Esophagus squamous epithelium (tissue), 5 donors: ENCODE data around the gene RAB23. TPM values are rescaled to one million over a fixed set of nuclear protein-coding genes. Genes with fewer than 3 reads are reported as not detected.
A peak's percentile ranks its signal among the peaks of the same experiment; 100 is the strongest.

ENCODE experiments used
- DNase-seq: peaks from one replicate; lab custom pipeline; 2025; lab: John Stamatoyannopoulos, UW
- H3K27ac ChIP-seq, 4 donors: fragments of 200-600 bp; sonication (generic); one replicate each; pipeline ENCODE4 v1.5.1; 2016 to 2019; ENCODE audit warnings: mild to moderate bottlenecking in 1 of 4
- H3K27me3 ChIP-seq, 4 donors: fragments of 200-600 bp; sonication (generic); 1 replicate in 3 of 4; 2 replicates in 1 of 4; pipeline versions ENCODE4 v1.5.1 to v1.6.0; 2017 to 2021; ENCODE audit warnings: antibody characterized with exemption in 1 of 4
- H3K36me3 ChIP-seq, 3 donors: fragments of 200-600 bp; sonication (generic); one replicate each; pipeline ENCODE4 v1.5.1; 2016 to 2019
- H3K4me1 ChIP-seq, 3 donors: fragments of 200-600 bp; sonication (generic); one replicate each; pipeline ENCODE4 v1.5.1; 2017 to 2019
- H3K4me3 ChIP-seq, 4 donors: fragments of 200-600 bp; sonication (generic); 1 replicate in 3 of 4; 2 replicates in 1 of 4; pipeline ENCODE4 v1.5.1; 2016 to 2019; ENCODE audit warnings: mild to moderate bottlenecking in 2 of 4, moderate library complexity in 1 of 4
- H3K9me3 ChIP-seq, 3 donors: fragments of 200-600 bp; sonication (generic); one replicate each; pipeline ENCODE4 v1.5.1; 2016 to 2019
- CTCF ChIP-seq, 6 experiments: fragments of 450-650 bp in 4 of 6; fragments of 200-600 bp in 2 of 6; sonication (generic) in 2 of 6; IDR thresholded peaks; one replicate each; pipeline ENCODE4 v1.5.1; 2016 to 2019; ENCODE audit warnings: antibody characterized with exemption in 6 of 6, mild to moderate bottlenecking in 4 of 6, moderate library complexity in 4 of 6
- POLR2A ChIP-seq, 4 donors: fragments of 450-650 bp; IDR thresholded peaks; one replicate each; pipeline ENCODE4 v1.6.1; 2017; ENCODE audit warnings: antibody characterized with exemption in 4 of 4, mild to moderate bottlenecking in 4 of 4, moderate library complexity in 3 of 4
- WGBS, 2 donors: methylation state at CpG; one replicate each; pipeline ENCODE4 v1.1.5; 2018; 5-methylcytosine and 5-hydroxymethylcytosine counted together
- intact Hi-C: fragments of 100-400 bp; cut with DNase I; formaldehyde crosslinking; loops from one replicate; pipeline ENCODE4 v1.15.0; 2022
- total RNA-seq, 4 donors: library from RNA; depleted of rRNA; stranded (reverse); fragments of >200 nt; gene quantifications; one replicate each; pipeline ENCODE4 v1.1.0, GENCODE V29; 2016
- donor health status: DM: yes; HTN: yes; CAD: no.

RAB23 gene
- total RNA-seq, 4 donors from 2014 or later: 1.5 to 17.2 (median 5.9) TPM

- H3K4me1 ChIP-seq: peaks cover 0 to 30% (median 0%) of the 10 kb centered on the region in 3 donors
- peaks cover 0 to 5% (median 0%) of the 10 kb centered on the region in 4 donors for H3K27me3 ChIP-seq
- no peak for TF ChIP-seq POLR2A (IDR thresholded peaks at IDR 0.05)
- no peak for TF ChIP-seq CTCF (IDR thresholded peaks at IDR 0.05)
- H3K27ac ChIP-seq: peak overlapping the region; percentile 38 to 90 (median 87)
- 77 to 87% methylated on average over 7 to 10 of the region's 11 CpGs for WGBS, 2 donors
- H3K4me3 ChIP-seq: peak overlapping the region in 1 of 4 donors; percentile 39
- intact Hi-C loops: no loop called here
- peaks cover 0 to 3% (median 0%) of the 10 kb centered on the region in 3 donors for H3K36me3 ChIP-seq
- no peaks in the 10 kb centered on the region for H3K9me3 ChIP-seq
- DNase-seq: no peak
Observed at GRCh38 chr6:57177545-57178265, 44.4 kb downstream of the RAB23 start.

- TF ChIP-seq CTCF (IDR thresholded peaks at IDR 0.05): no peak
- TF ChIP-seq POLR2A (IDR thresholded peaks at IDR 0.05): no peak
- H3K36me3 ChIP-seq: no peaks in the 10 kb centered on the region
- intact Hi-C loops: no loop called here
- H3K9me3 ChIP-seq: no peaks in the 10 kb centered on the region
- no peak for DNase-seq
- peaks cover 0 to 10% (median 0%) of the 10 kb centered on the region in 4 donors for H3K27me3 ChIP-seq
- 79 to 81% methylated on average over 3 of the region's 3 CpGs for WGBS, 2 donors
- H3K4me3 ChIP-seq: peak overlapping the region in 3 of 4 donors; percentile 10 to 79 (median 62)
- H3K4me1 ChIP-seq: peaks cover 0 to 41% (median 0%) of the 10 kb centered on the region in 3 donors
- H3K27ac ChIP-seq: peak overlapping the region in 3 of 4 donors; percentile 89 to 96 (median 90)
Observed at GRCh38 chr6:57174511-57174907, 47.6 kb downstream of the RAB23 start.

GRCh38 chr6:57173886-57174510 lies 48.1 kb downstream of the RAB23 start:
- H3K9me3 ChIP-seq: no peaks in the 10 kb centered on the region
- H3K4me1 ChIP-seq: peaks cover 0 to 40% (median 0%) of the 10 kb centered on the region in 3 donors
- DNase-seq: no peak
- peaks cover 0 to 10% (median 0%) of the 10 kb centered on the region in 4 donors for H3K27me3 ChIP-seq
- H3K4me3 ChIP-seq: peak overlapping the region in 3 of 4 donors; percentile 61 to 79 (median 62)
- peaks cover 0 to 3% (median 0%) of the 10 kb centered on the region in 3 donors for H3K36me3 ChIP-seq
- no peak for TF ChIP-seq CTCF (IDR thresholded peaks at IDR 0.05)
- TF ChIP-seq POLR2A (IDR thresholded peaks at IDR 0.05): peak in 1 of 4 donors; percentile 28
- H3K27ac ChIP-seq: peak overlapping the region; percentile 1 to 96 (median 90)
- WGBS, 2 donors: 61 to 65% methylated on average over 5 of the region's 5 CpGs
- intact Hi-C loops: no loop called here

- H3K4me1 ChIP-seq: peaks cover 0 to 40% (median 0%) of the 10 kb centered on the region in 3 donors
- TF ChIP-seq CTCF (IDR thresholded peaks at IDR 0.05): no peak
- TF ChIP-seq POLR2A (IDR thresholded peaks at IDR 0.05): no peak
- no peak for DNase-seq
- WGBS, 2 donors: 34 to 45% methylated on average over 19 of the region's 19 CpGs
- H3K27ac ChIP-seq: peak overlapping the region; percentile 76 to 96 (median 90)
- H3K4me3 ChIP-seq: peak overlapping the region; percentile 57 to 79 (median 62)
- intact Hi-C loops: no loop called here
- H3K27me3 ChIP-seq: peaks cover 0 to 10% (median 0%) of the 10 kb centered on the region in 4 donors
- H3K9me3 ChIP-seq: no peaks in the 10 kb centered on the region
- peaks cover 0 to 10% (median 0%) of the 10 kb centered on the region in 3 donors for H3K36me3 ChIP-seq
Observed at GRCh38 chr6:57173056-57173885, 48.8 kb downstream of the RAB23 start.
